ENCODE measurements around the gene USP10.

USP10 gene

GRCh38 chr16:84765616-84766580 lies 66.1 kb downstream of the USP10 start:
- peaks cover 92% of the 10 kb centered on the region for H3K36me3 ChIP-seq (ENCODE audit: insufficient read depth, low read length)
- no peak overlapping the region for H3K9ac ChIP-seq (ENCODE audit: low read depth, low read length)
- H3K9me3 ChIP-seq (ENCODE audit: insufficient read depth, low read depth, low read length): no peaks in the 10 kb centered on the region
- no peaks in the 10 kb centered on the region for H3K4me1 ChIP-seq (ENCODE audit: insufficient read depth, low read length)
- H3K4me3 ChIP-seq (ENCODE audit: low read length): no peak overlapping the region
- no peak overlapping the region for H3K27ac ChIP-seq (ENCODE audit: low read depth, low read length)
- H3K27me3 ChIP-seq (ENCODE audit: insufficient read depth, low read length): no peaks in the 10 kb centered on the region
- 95% methylated on average over 17 of the region's 17 CpGs for WGBS

GRCh38 chr16:84766978-84767773 lies 67.4 kb downstream of the USP10 start:
- H3K27me3 ChIP-seq (ENCODE audit: insufficient read depth, low read length): no peaks in the 10 kb centered on the region
- WGBS: 87% methylated on average over 11 of the region's 11 CpGs
- peaks cover 89% of the 10 kb centered on the region for H3K36me3 ChIP-seq (ENCODE audit: insufficient read depth, low read length)
- H3K9ac ChIP-seq (ENCODE audit: low read depth, low read length): no peak overlapping the region
- H3K4me1 ChIP-seq (ENCODE audit: insufficient read depth, low read length): no peaks in the 10 kb centered on the region
- H3K9me3 ChIP-seq (ENCODE audit: insufficient read depth, low read depth, low read length): no peaks in the 10 kb centered on the region
- no peak overlapping the region for H3K4me3 ChIP-seq (ENCODE audit: low read length)
- no peak overlapping the region for H3K27ac ChIP-seq (ENCODE audit: low read depth, low read length)

GRCh38 chr16:84768061-84768807 lies 68.4 kb downstream of the USP10 start:
- peaks cover 91% of the 10 kb centered on the region for H3K36me3 ChIP-seq (ENCODE audit: insufficient read depth, low read length)
- WGBS: 94% methylated on average over 4 of the region's 4 CpGs
- H3K27ac ChIP-seq (ENCODE audit: low read depth, low read length): no peak overlapping the region
- no peak overlapping the region for H3K4me3 ChIP-seq (ENCODE audit: low read length)
- no peaks in the 10 kb centered on the region for H3K4me1 ChIP-seq (ENCODE audit: insufficient read depth, low read length)
- H3K27me3 ChIP-seq (ENCODE audit: insufficient read depth, low read length): no peaks in the 10 kb centered on the region
- H3K9ac ChIP-seq (ENCODE audit: low read depth, low read length): no peak overlapping the region
- H3K9me3 ChIP-seq (ENCODE audit: insufficient read depth, low read depth, low read length): no peaks in the 10 kb centered on the region

- 96% methylated on average over 4 of the region's 4 CpGs for WGBS
- H3K36me3 ChIP-seq (ENCODE audit: insufficient read depth, low read length): peaks cover 91% of the 10 kb centered on the region
- no peak overlapping the region for H3K9ac ChIP-seq (ENCODE audit: low read depth, low read length)
- H3K27ac ChIP-seq (ENCODE audit: low read depth, low read length): no peak overlapping the region
- no peaks in the 10 kb centered on the region for H3K4me1 ChIP-seq (ENCODE audit: insufficient read depth, low read length)
- H3K27me3 ChIP-seq (ENCODE audit: insufficient read depth, low read length): no peaks in the 10 kb centered on the region
- H3K4me3 ChIP-seq (ENCODE audit: low read length): no peak overlapping the region
- no peaks in the 10 kb centered on the region for H3K9me3 ChIP-seq (ENCODE audit: insufficient read depth, low read depth, low read length)
Observed at GRCh38 chr16:84768808-84769197, 69.0 kb downstream of the USP10 start.

- no peaks in the 10 kb centered on the region for H3K27me3 ChIP-seq (ENCODE audit: insufficient read depth, low read length)
- peaks cover 90% of the 10 kb centered on the region for H3K36me3 ChIP-seq (ENCODE audit: insufficient read depth, low read length)
- 96% methylated on average over 3 of the region's 3 CpGs for WGBS
- H3K9ac ChIP-seq (ENCODE audit: low read depth, low read length): no peak overlapping the region
- H3K4me1 ChIP-seq (ENCODE audit: insufficient read depth, low read length): no peaks in the 10 kb centered on the region
- H3K9me3 ChIP-seq (ENCODE audit: insufficient read depth, low read depth, low read length): no peaks in the 10 kb centered on the region
- no peak overlapping the region for H3K27ac ChIP-seq (ENCODE audit: low read depth, low read length)
- H3K4me3 ChIP-seq (ENCODE audit: low read length): no peak overlapping the region
Observed at GRCh38 chr16:84769416-84769815, 69.6 kb downstream of the USP10 start.

GRCh38 chr16:84773312-84773711 lies 73.5 kb downstream of the USP10 start:
- WGBS: 94% methylated on average over 10 of the region's 10 CpGs
- no peak overlapping the region for H3K4me3 ChIP-seq (ENCODE audit: low read length)

GRCh38 chr16:84774810-84775209 lies 75.0 kb downstream of the USP10 start:
- whole genome bisulfite sequencing: 97% methylated on average over 4 of the region's 4 CpGs
- Histone ChIP-seq H3K9ac (ENCODE audit: low read depth, low read length) (no peak overlapping the region), H3K4me1 (ENCODE audit: insufficient read depth, low read length) (no peaks in the 10 kb centered on the region), H3K27me3 (ENCODE audit: insufficient read depth, low read length) (no peaks in the 10 kb centered on the region), H3K9me3 (ENCODE audit: insufficient read depth, low read depth, low read length) (no peaks in the 10 kb centered on the region), H3K36me3 (ENCODE audit: insufficient read depth, low read length) (peaks cover 93% of the 10 kb centered on the region), H3K4me3 (ENCODE audit: low read length) (no peak overlapping the region), H3K27ac (ENCODE audit: low read depth, low read length) (no peak overlapping the region)

More at GRCh38 chr16:84773312-84773711, 73.5 kb downstream of the USP10 start:
- peaks cover 93% of the 10 kb centered on the region for H3K36me3 ChIP-seq (ENCODE audit: insufficient read depth, low read length)
- no peaks in the 10 kb centered on the region for H3K4me1 ChIP-seq (ENCODE audit: insufficient read depth, low read length)
- H3K27ac ChIP-seq (ENCODE audit: low read depth, low read length): no peak overlapping the region
- no peaks in the 10 kb centered on the region for H3K9me3 ChIP-seq (ENCODE audit: insufficient read depth, low read depth, low read length)
- H3K9ac ChIP-seq (ENCODE audit: low read depth, low read length): no peak overlapping the region
- no peaks in the 10 kb centered on the region for H3K27me3 ChIP-seq (ENCODE audit: insufficient read depth, low read length)

GRCh38 chr16:84775262-84775810 lies 75.5 kb downstream of the USP10 start:
- Histone ChIP-seq H3K9ac (ENCODE audit: low read depth, low read length) (no peak overlapping the region), H3K27ac (ENCODE audit: low read depth, low read length) (no peak overlapping the region), H3K4me3 (ENCODE audit: low read length) (no peak overlapping the region), H3K9me3 (ENCODE audit: insufficient read depth, low read depth, low read length) (no peaks in the 10 kb centered on the region), H3K27me3 (ENCODE audit: insufficient read depth, low read length) (no peaks in the 10 kb centered on the region), H3K4me1 (ENCODE audit: insufficient read depth, low read length) (no peaks in the 10 kb centered on the region), H3K36me3 (ENCODE audit: insufficient read depth, low read length) (peaks cover 92% of the 10 kb centered on the region)
- 95% methylated on average over 14 of the region's 14 CpGs for WGBS

GRCh38 chr16:84777435-84777834 lies 77.6 kb downstream of the USP10 start:
- Histone ChIP-seq H3K9ac (ENCODE audit: low read depth, low read length) (no peak overlapping the region), H3K36me3 (ENCODE audit: insufficient read depth, low read length) (peaks cover 78% of the 10 kb centered on the region), H3K4me1 (ENCODE audit: insufficient read depth, low read length) (no peaks in the 10 kb centered on the region), H3K4me3 (ENCODE audit: low read length) (no peak overlapping the region), H3K27ac (ENCODE audit: low read depth, low read length) (no peak overlapping the region), H3K9me3 (ENCODE audit: insufficient read depth, low read depth, low read length) (no peaks in the 10 kb centered on the region), H3K27me3 (ENCODE audit: insufficient read depth, low read length) (no peaks in the 10 kb centered on the region)
- 97% methylated on average over 5 of the region's 5 CpGs for WGBS

- 97% methylated on average over 18 of the region's 18 CpGs for WGBS
- no peak overlapping the region for H3K9ac ChIP-seq (ENCODE audit: low read depth, low read length)
- H3K4me3 ChIP-seq (ENCODE audit: low read length): no peak overlapping the region
- peaks cover 65% of the 10 kb centered on the region for H3K36me3 ChIP-seq (ENCODE audit: insufficient read depth, low read length)
- no peak overlapping the region for H3K27ac ChIP-seq (ENCODE audit: low read depth, low read length)
- H3K4me1 ChIP-seq (ENCODE audit: insufficient read depth, low read length): no peaks in the 10 kb centered on the region
- no peaks in the 10 kb centered on the region for H3K9me3 ChIP-seq (ENCODE audit: insufficient read depth, low read depth, low read length)
- H3K27me3 ChIP-seq (ENCODE audit: insufficient read depth, low read length): no peaks in the 10 kb centered on the region
Observed at GRCh38 chr16:84778720-84779119, 78.9 kb downstream of the USP10 start.
